OCI-LY7 (cell line): Measurements from ENCODE around the gene NIPAL1. TPM values are rescaled to one million over a fixed set of nuclear protein-coding genes. Genes with fewer than 3 reads are reported as not detected.
"Not testable (repeated sequence)": the region's sequence is repeated elsewhere in the genome, so short reads cannot be mapped to it uniquely, and the experiment has no call there.

Source experiments
- BruUV-seq: library from RNA; stranded (reverse); fragments of 400-500 nt; replicated peaks from 2 replicates; lab custom pipeline; 2021; lab: Mats Ljungman, UMichigan
- CTCF ChIA-PET: fragments of 300-600 bp; sonication (Branson Sonifier 250); formaldehyde crosslinking; loops from one replicate; lab custom pipeline; 2022; ENCODE audit warnings: antibody characterized with exemption; ENCODE audit not compliant: unreplicated experiment; lab: Charles Lee
- POLR2A ChIA-PET: fragments of 300-600 bp; sonication (Branson Sonifier 250); formaldehyde crosslinking; loops from one replicate; lab custom pipeline; 2022; ENCODE audit warnings: antibody characterized with exemption; lab: Charles Lee
- DNase-seq: peaks from one replicate; pipeline ENCODE4 v3.0.0-alpha.2; 2015; ENCODE audit warnings: low spot score
- H2AFZ ChIP-seq: fragments of 200-600 bp; sonication (generic), shearing (Covaris generic); 2 replicates; pipeline ENCODE4 v1.6.1; 2014; ENCODE audit warnings: mild to moderate bottlenecking, antibody characterized with exemption, low read length, moderate library complexity
- H3K27ac ChIP-seq: fragments of 200-600 bp; sonication (generic); 2 replicates; pipeline ENCODE4 v1.5.1; 2014; ENCODE audit warnings: mixed run types, low read depth, mild to moderate bottlenecking, moderate library complexity, low read length, inconsistent platforms; ENCODE audit not compliant: poor library complexity, severe bottlenecking
- H3K36me3 ChIP-seq: fragments of 200-600 bp; sonication (generic); 2 replicates; pipeline ENCODE4 v1.6.1; 2014; ENCODE audit warnings: mild to moderate bottlenecking, antibody characterized with exemption, low read length, moderate library complexity, mixed read lengths; ENCODE audit not compliant: insufficient read depth
- H3K4me1 ChIP-seq: fragments of 200-600 bp; sonication (generic); 2 replicates; pipeline ENCODE4 v1.5.1; 2014; ENCODE audit warnings: mild to moderate bottlenecking, low read length; ENCODE audit not compliant: insufficient read depth, poor library complexity, severe bottlenecking
- H3K4me2 ChIP-seq: fragments of 200-600 bp; sonication (generic); 2 replicates; pipeline ENCODE4 v1.6.1; 2014; ENCODE audit warnings: mild to moderate bottlenecking, low read length
- H3K4me3 ChIP-seq: fragments of 200-600 bp; sonication (generic); 2 replicates; pipeline ENCODE4 v1.5.1; 2014; ENCODE audit warnings: mild to moderate bottlenecking, low read depth, low read length; ENCODE audit not compliant: poor library complexity, severe bottlenecking
- H3K79me2 ChIP-seq: fragments of 200-600 bp; sonication (generic); 2 replicates; pipeline ENCODE4 v1.6.1; 2016; ENCODE audit warnings: low read depth, mild to moderate bottlenecking, low read length, moderate library complexity, mixed read lengths; ENCODE audit not compliant: insufficient read depth
- H3K9me2 ChIP-seq: fragments of 200-600 bp; sonication (generic); 2 replicates; pipeline ENCODE4 v1.6.1; 2016; ENCODE audit warnings: mild to moderate bottlenecking, low read length, mixed read lengths; ENCODE audit not compliant: insufficient read depth
- H3K9me3 ChIP-seq: fragments of 200-600 bp; sonication (generic); 2 replicates; pipeline ENCODE4 v1.6.1; 2014; ENCODE audit warnings: mild to moderate bottlenecking, mixed run types, low read length, mixed read lengths
- H4K20me1 ChIP-seq: fragments of 200-600 bp; sonication (generic); 2 replicates; pipeline ENCODE4 v1.6.1; 2014; ENCODE audit warnings: mild to moderate bottlenecking, antibody characterized with exemption, low read length, moderate library complexity, mixed read lengths; ENCODE audit not compliant: insufficient read depth
- CTCF ChIP-seq: fragments of 200-600 bp; sonication (generic); conservative IDR thresholded peaks from 2 replicates; pipeline ENCODE4 v1.5.1; 2014; ENCODE audit warnings: mild to moderate bottlenecking, antibody characterized with exemption, low read length, moderate library complexity, mixed read lengths
- EZH2phosphoT487 ChIP-seq: fragments of 200-600 bp; sonication (generic); IDR thresholded peaks from 2 replicates; pipeline ENCODE4 v1.6.1; 2018; ENCODE audit warnings: low read depth, borderline replicate concordance, mild to moderate bottlenecking, mixed run types, antibody characterized with exemption, low read length, moderate library complexity, mixed read lengths
- intact Hi-C: fragments of 100-400 bp; cut with micrococcal nuclease; formaldehyde crosslinking; loops from one replicate; pipeline ENCODE4 v1.10.0; 2022; ENCODE audit not compliant: unreplicated experiment
- total RNA-seq, 2 experiments: library from RNA; depleted of rRNA in 1 of 2; stranded (reverse); fragments of >200 nt in 1 of 2; shearing (Covaris generic) in 1 of 2; gene quantifications; 2 replicates each; pipeline ENCODE4 v1.2.3, GENCODE V29; 2014 to 2022

The NIPAL1 gene
- total RNA-seq, 2 experiments from 2014 or later: 0.28 to 1.9 TPM

- Histone ChIP-seq H3K27ac (no peak overlapping the region), H3K9me3 (no peaks in the 10 kb centered on the region; the same call in 1 of the 2 replicates), H3K4me1 (no peaks in the 10 kb centered on the region), H3K9me2 (no peaks in the 10 kb centered on the region), H3K79me2 (no peaks in the 10 kb centered on the region), H3K36me3 (no peaks in the 10 kb centered on the region), H3K4me2 (no peak overlapping the region), H4K20me1 (no peaks in the 10 kb centered on the region), H3K4me3 (no peak overlapping the region), H2AFZ (no peak overlapping the region)
- intact Hi-C loops: no loop called here
- no peak for DNase-seq
- TF ChIP-seq EZH2phosphoT487: no peak
- TF ChIP-seq CTCF: no peak
- POLR2A ChIA-PET: no interaction called here
- CTCF ChIA-PET: no interaction called here
- BruUV-seq: no TSS peak
Observed at GRCh38 chr4:47990145-47990544, 26.4 kb upstream of the NIPAL1 start.

GRCh38 chr4:47992475-47992874 is 24.1 kb upstream of the NIPAL1 start:
- POLR2A ChIA-PET, CTCF ChIA-PET, BruUV-seq: not testable (repeated sequence)

GRCh38 chr4:47996021-47996420 is 20.6 kb upstream of the NIPAL1 start:
- CTCF ChIA-PET: no interaction called here
- Histone ChIP-seq H3K4me2 (no peak overlapping the region), H3K9me3 (peaks cover 6% of the 10 kb centered on the region; the same call in 1 of the 2 replicates), H3K36me3 (no peaks in the 10 kb centered on the region), H2AFZ (no peak overlapping the region), H4K20me1 (no peaks in the 10 kb centered on the region), H3K4me1 (no peaks in the 10 kb centered on the region), H3K4me3 (no peak overlapping the region), H3K9me2 (no peaks in the 10 kb centered on the region), H3K79me2 (no peaks in the 10 kb centered on the region), H3K27ac (no peak overlapping the region)
- no peak for DNase-seq
- intact Hi-C loops: no loop called here
- no peak for TF ChIP-seq CTCF
- no peak for TF ChIP-seq EZH2phosphoT487
- no TSS peak for BruUV-seq
- POLR2A ChIA-PET: no interaction called here

More at GRCh38 chr4:47992475-47992874, 24.1 kb upstream of the NIPAL1 start:
- H3K27ac ChIP-seq, intact Hi-C loops, H3K4me1 ChIP-seq, H3K36me3 ChIP-seq, H3K4me3 ChIP-seq, H3K9me2 ChIP-seq, H3K79me2 ChIP-seq, DNase-seq, H4K20me1 ChIP-seq, H2AFZ ChIP-seq, H3K9me3 ChIP-seq, H3K4me2 ChIP-seq: not testable (repeated sequence)
